Femur (tissue), 1 donor: Measurements from ENCODE around the gene SYCP2.
A peak's percentile ranks its signal among the peaks of the same experiment; 100 is the strongest.
"Not testable (repeated sequence)": the region's sequence is repeated elsewhere in the genome, so short reads cannot be mapped to it uniquely, and the experiment has no call there.

Experiments used
- DNase-seq: peaks from one replicate; pipeline ENCODE4 v3.0.0-alpha.2; 2017

Gene SYCP2

DNA sequence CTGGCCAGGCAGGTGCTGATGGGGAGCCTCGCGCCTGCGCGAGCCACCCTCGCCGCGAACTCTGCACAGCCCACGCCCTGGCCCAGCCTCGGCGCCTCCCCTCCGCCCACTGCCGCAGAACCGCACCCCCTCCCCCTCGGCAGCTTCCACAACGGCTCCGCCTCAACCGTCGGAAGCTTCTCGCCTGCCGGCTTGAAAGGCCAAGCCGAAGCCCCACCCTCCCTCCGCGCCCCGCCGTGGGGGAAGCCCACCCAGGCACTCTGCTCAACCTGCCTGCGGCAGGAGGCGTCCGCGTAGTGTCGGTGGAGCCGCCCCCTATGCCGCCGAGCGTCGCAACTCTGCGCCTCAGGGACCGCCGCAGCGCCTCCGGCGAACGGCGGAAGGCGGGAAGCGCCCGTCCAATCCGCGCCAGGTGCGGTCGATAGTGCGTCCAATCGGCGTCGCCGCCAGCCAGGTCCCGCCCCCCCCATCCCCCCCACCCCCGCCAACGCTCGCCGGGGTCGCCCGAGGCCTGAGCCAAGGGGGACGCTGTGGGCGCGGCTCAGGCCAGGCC lies at the start of gene SYCP2:
Gene SYCP2, minus strand, starts transcription at position 342 of the 553 bp plus-strand sequence. CDS start 11,224 bp downstream, outside the sequence.
- peak; percentile 68 for DNase-seq

GRCh38 chr20:59983076-59983475 lies 49.6 kb upstream of the SYCP2 start:
- no peak for DNase-seq

DNA sequence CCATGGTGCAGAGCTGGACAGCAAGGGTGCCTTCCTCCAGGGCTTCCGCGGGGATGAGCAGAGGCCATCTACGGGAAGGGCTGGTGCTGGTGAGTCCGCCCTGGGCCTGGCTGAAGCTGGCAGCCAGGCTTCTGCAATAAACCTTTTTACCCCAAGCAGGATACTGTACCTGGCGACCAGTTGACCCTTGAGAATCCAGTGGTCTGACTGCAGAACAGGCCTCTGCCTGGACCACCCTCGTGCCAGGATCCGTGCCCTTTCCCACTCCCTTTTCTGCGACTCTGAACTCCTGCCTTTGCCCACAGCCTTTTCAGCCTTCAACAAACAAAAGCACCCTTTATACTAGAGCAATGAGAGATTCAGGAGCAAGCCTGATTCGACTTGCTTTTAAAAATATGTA lies 43.6 kb upstream of the SYCP2 start:
- no peak for DNase-seq

DNA sequence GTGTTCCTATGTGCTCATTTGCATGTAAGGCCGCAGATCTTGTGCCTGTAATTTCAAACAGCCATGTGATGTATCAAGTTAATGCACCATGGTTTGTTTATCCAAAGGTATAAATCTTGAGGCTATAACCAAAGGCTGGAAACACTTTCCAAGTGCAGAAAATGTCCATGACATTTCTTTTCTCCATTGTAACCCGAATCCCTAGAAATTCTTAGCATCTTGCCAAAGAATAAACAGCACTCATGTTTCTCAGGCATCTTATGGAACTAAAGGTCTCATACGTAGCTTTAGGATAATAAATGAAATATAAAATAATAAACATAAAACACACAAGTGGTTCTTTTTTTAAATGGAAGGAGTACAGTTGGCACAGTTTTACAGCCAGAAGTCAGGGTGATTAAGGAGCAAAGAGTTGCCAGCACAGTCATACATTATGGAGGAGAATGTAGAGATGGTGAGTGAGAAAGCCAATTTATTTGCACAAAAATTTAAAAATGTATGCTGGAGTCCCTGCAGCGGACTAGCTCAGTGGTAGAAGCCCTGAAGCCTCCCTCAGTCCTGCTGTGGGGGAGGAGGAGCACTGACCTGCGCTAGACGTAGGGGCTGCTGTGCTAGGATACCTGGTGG lies 42.8 kb upstream of the SYCP2 start:
- no peak for DNase-seq

- no peak for DNase-seq
Measured at GRCh38 chr20:59972037-59972801, 38.8 kb upstream of the SYCP2 start.

- no peak for DNase-seq
Measured at GRCh38 chr20:59971428-59971827, 38.0 kb upstream of the SYCP2 start.

DNA sequence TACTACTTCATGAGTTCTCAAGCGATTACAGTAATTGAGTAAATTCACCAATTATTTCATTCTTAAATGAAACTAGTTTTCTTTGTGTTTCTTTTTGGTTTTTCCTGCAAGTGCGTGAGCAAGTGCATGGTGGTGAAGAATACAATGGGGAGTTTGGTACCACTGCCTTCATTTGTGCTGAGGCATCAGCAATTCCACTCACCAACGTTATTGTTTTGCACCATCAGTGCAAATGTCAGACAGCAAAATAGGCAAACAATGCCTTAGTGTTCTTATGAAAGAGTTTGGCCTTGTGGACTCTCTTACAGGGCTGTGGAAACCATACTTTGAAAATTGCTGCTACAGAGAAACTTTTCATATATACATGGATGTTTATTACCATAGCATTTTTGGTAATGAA lies 33.0 kb upstream of the SYCP2 start:
- DNase-seq: no peak

DNA sequence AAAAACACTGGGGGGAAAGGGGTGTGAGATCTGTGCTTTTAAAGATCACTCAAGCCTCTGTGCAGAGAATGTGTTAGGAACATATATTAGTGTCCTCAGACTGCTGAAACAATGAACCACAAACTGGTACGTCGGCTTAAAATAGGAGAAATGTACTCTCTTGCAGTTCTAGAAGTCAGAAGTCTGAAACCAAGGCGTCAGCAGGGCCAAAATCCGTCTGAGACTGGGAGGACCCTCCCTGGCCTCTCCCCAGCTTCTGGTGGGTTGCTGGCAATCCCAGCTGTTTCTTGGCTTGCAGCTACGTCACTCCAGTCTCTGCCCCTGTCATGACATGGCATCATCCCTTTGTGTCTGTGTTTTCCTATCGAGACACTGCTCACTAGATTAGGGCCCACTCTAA lies 28.7 kb upstream of the SYCP2 start:
- DNase-seq: no peak

- DNase-seq: no peak
Measured at GRCh38 chr20:59961423-59961822, 28.0 kb upstream of the SYCP2 start.

- no peak for DNase-seq
Measured at GRCh38 chr20:59958626-59959025, 25.2 kb upstream of the SYCP2 start.

GRCh38 chr20:59958123-59958522 lies 24.7 kb upstream of the SYCP2 start, which contains the start of gene CDH26:
Gene CDH26, plus strand, starts transcription at chr20:59958423. Its CDS starts 304 bp downstream, at chr20:59958727.
- DNase-seq: no peak

DNA sequence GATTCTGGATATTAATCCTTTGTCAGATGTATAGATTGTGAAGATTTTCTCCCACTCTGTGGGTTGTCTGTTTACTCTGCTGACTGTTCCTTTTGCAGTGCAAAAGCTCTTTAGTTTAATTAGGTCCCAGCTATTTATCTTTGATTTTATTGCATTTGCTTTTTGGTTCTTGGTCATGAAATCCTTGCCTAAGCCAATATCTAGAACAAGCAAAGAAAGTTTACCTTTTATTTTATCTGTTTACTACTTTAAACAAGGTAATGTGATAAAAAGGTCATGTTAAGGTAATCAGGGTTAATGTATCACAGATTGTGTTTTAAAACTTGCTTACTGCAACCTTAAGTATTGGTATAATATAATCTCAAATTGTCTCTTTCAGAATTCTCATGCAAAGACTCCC lies 24.1 kb upstream of the SYCP2 start:
- not testable (repeated sequence) for DNase-seq

GRCh38 chr20:59955131-59955796 lies 21.8 kb upstream of the SYCP2 start:
- DNase-seq: no peak

- no peak for DNase-seq
Measured at GRCh38 chr20:59954718-59955117, 21.3 kb upstream of the SYCP2 start.

DNA sequence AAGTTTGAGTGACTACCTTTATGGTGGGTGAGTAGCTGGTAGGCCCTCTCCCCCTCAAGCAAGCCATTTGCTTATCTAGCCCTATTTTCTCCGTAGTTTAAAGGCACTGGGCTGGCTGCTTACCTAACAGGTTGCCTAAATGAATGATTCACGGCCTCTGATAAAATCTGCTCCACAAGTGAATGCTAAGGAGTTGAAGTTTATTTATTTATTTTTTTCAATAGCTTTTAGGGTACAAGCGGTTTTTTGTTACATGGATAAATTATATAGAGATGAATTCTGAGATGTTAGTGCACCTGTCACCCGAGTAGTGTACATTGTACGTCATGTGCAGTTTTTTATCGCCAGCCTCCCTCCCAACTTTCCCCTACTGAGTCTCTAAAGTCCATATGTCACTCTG lies 16.5 kb upstream of the SYCP2 start:
- DNase-seq: no peak

DNA sequence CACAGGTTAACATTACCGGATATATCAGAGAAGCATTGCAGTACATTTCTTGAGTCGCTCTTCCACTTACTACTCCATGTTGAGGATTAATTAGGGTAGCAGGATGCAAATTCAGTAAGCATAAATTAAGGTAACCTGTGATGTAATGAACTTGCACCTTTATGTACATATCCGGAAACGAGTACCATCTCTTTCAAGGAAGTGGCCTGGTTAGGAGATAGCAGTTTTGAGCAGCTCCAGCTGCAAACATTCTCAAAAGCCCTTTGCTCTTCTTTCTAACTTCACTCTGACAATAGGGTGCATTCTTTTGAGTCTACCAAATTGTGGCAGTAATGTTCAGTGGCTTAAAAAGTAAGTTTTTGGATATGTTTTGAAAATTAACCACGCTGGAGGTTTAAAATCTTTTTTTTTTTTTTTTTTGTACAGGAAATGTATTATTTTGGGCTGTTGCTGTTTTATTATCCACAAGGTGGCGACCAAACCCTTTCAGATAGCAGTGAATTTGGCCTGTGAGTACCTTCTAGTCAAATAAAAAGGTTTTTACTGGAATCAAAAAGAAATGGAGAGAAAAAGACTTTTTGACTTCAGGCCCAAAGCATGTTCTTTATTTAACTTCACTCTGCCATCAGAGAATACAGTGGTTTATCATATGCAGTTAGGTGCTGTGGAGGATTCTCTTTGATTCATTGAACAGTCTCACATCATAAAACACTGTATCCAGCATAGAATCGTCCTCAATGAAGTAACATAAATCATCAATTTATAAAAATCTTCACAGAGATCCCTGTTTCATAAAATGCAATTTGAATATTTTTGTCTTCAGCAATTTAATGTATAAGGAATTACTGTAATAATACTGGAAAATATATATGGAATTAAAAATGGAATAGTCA lies 15.6 kb upstream of the SYCP2 start:
- peak; percentile 36 for DNase-seq

- no peak for DNase-seq
Measured at GRCh38 chr20:59948212-59948611, 14.8 kb upstream of the SYCP2 start.

- no peak for DNase-seq
Measured at GRCh38 chr20:59947376-59947775, 13.9 kb upstream of the SYCP2 start.

GRCh38 chr20:59945731-59946130 lies 12.3 kb upstream of the SYCP2 start:
- DNase-seq: no peak

GRCh38 chr20:59945175-59945574 lies 11.7 kb upstream of the SYCP2 start:
- no peak for DNase-seq

DNA sequence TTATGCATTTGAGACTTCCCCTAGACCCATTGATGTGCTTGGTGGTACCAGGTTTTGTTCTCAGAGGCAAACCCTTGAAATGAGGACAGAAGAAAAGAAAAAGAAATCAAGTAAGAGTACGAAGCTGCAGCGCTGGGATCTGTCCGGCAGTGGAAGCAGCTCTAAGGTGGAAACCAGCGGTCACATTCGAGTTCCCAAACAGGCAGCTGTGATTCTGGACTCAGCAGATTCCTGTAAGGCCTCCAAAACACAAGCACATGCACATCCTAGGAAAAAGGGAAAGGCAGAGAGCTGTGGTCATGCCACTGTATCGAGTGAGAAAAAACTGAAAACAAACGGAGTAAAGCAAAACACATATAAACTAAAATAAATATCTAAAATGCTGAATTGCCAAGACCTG lies 11.3 kb upstream of the SYCP2 start:
- DNase-seq: no peak

DNA sequence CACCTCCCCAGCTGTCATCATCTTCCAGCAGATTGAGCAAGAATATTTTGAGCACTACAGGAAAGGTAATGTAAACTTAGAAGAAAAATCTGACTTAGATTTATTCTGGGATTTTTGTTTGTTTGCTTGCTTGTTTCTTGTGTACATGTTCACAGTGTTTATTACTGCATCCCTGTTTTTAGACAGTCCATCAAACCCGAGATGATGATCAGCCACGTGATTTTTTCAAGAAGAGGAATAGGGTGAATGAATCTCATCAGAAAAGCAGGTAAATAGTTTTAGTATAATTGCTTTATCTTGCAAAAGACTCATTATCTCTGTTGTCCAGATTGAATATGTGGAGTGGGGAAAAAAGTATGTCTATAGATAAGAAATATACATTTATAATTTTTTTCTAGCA lies 8.8 kb upstream of the SYCP2 start:
- no peak for DNase-seq

DNA sequence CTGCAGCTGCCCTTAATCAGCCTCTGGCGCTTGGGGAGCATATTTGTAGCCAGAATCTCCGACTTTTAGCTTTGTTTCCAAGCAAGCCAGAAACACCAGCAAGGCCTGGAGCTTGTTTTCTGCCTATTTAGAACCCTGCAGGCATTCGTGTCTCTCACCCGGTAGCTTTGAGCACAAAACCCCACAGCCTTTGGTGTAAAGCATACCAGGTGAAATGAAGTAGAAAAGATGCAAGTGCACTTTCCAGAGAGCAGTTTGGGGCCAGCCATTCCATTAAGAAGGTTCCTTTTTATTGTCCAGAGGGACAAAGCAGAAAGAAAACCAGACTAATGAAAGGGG lies 7.5 kb upstream of the SYCP2 start:
- DNase-seq: no peak
